Measurements from ENCODE around the gene CLNK. TPM values are rescaled to one million over a fixed set of nuclear protein-coding genes. Genes with fewer than 3 reads are reported as not detected.

The CLNK gene
- total RNA-seq, 1 donor = 0.52 TPM

DNA sequence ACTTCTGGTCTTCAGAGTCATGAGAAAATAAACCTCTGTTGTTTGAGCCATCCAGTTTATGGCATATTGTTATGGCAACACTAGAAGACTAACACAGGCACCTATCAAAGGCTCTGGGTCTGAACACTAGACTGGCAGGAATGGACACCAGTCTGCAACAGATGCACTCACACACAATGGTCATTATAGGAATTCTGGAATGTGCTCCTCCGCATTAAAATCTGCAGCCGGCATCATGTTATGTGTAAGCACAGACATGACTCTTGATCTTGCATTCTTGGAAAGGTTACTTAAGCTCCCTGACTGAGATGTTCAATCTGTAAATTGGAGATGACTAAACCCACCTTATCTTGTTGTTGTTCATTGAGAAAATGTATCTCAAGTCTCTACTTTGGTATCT lies 115.1 kb downstream of the CLNK start:
- H3K9me3 ChIP-seq (ENCODE audit: low read depth, low read length) = no peaks in the 10 kb centered on the region
- peaks cover 5% of the 10 kb centered on the region for H3K4me1 ChIP-seq (ENCODE audit: insufficient read depth, low read length)
- H3K4me3 ChIP-seq (ENCODE audit: low read length) = no peak overlapping the region
- no peaks in the 10 kb centered on the region for H3K27me3 ChIP-seq (ENCODE audit: insufficient read depth, low read length)

DNA sequence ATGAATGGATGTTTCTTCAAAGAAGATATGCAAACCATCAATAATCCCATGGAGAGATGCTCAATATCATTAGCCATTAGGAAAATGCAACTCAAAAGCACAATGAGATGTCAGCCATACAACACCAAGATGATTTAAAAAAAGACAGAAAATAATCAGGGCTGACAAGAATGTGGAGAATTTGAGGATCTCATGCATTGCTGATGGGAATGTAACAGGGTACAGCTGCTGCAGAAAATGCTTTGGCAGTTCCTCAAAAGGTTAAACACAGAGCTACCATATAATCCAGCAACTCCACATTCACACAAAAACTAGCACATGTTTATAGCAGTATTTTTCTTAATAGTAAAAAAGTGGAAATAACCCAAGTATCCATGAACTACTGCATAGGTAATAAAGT lies 116.8 kb downstream of the CLNK start:
- Histone ChIP-seq H3K27me3 (ENCODE audit: insufficient read depth, low read length) (no peaks in the 10 kb centered on the region), H3K4me1 (ENCODE audit: insufficient read depth, low read length) (peaks cover 5% of the 10 kb centered on the region), H3K4me3 (ENCODE audit: low read length) (no peak overlapping the region), H3K9me3 (ENCODE audit: low read depth, low read length) (no peaks in the 10 kb centered on the region)

DNA sequence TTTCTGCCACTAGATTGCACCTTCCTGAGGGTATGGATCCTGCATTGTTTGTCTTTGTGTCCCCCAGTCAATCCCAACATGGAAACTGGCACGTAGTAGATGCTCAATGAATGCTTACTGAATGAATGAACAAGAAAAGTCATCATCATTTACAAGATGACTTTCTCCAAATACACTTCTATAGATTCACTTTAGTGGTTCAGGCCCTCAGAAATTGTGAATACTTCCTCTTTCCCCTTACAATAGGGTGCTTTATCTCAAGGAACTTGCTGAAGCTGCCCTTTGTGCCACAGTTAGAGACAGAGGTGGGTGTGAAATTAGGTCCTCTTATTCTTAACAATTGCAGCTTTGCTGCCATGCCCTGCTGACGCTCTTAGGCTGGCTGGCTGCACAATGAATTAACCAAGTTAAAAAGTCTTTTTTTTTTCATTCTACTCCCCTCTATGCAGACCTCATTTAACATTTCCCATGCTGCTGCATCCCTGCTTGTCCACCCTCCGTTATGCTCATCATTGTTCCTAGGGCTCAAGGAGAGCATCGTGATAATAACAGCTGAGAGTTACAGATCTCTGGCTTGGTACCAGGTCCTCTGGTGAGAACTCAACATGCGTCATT lies 119.3 kb downstream of the CLNK start:
- H3K4me3 ChIP-seq (ENCODE audit: low read length) = no peak overlapping the region
- H3K27me3 ChIP-seq (ENCODE audit: insufficient read depth, low read length) = no peaks in the 10 kb centered on the region
- H3K4me1 ChIP-seq (ENCODE audit: insufficient read depth, low read length) = peaks cover 5% of the 10 kb centered on the region
- H3K9me3 ChIP-seq (ENCODE audit: low read depth, low read length) = no peaks in the 10 kb centered on the region

- no peaks in the 10 kb centered on the region for H3K27me3 ChIP-seq (ENCODE audit: insufficient read depth, low read length)
- no peaks in the 10 kb centered on the region for H3K9me3 ChIP-seq (ENCODE audit: low read depth, low read length)
- no peak overlapping the region for H3K4me3 ChIP-seq (ENCODE audit: low read length)
- no peaks in the 10 kb centered on the region for H3K4me1 ChIP-seq (ENCODE audit: insufficient read depth, low read length)
Observed at GRCh38 chr4:10554694-10555093, 129.9 kb downstream of the CLNK start.

DNA sequence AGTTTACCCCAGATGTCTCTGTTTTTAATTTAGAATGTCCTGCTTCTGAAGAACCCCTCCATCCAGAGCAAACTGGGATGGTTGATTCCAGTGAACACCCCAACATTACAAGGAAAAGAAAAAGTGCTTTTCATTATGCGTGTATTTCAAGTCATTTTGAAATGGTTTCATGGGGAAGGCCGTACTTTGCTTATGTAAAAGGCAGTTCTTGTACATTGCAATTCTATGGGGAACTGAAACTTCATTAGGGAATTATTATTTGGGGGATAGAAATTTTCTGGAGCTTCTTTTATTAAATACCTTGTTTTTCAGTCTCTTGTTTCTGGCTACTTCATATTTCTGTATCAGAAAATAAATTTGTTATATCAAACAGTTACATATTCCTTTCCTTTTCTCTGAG lies 130.4 kb downstream of the CLNK start:
- Histone ChIP-seq H3K9me3 (ENCODE audit: low read depth, low read length) (no peaks in the 10 kb centered on the region), H3K4me3 (ENCODE audit: low read length) (no peak overlapping the region), H3K4me1 (ENCODE audit: insufficient read depth, low read length) (no peaks in the 10 kb centered on the region), H3K27me3 (ENCODE audit: insufficient read depth, low read length) (no peaks in the 10 kb centered on the region)

- H3K4me1 ChIP-seq (ENCODE audit: insufficient read depth, low read length) = no peaks in the 10 kb centered on the region
- no peaks in the 10 kb centered on the region for H3K9me3 ChIP-seq (ENCODE audit: low read depth, low read length)
- no peaks in the 10 kb centered on the region for H3K27me3 ChIP-seq (ENCODE audit: insufficient read depth, low read length)
- no peak overlapping the region for H3K4me3 ChIP-seq (ENCODE audit: low read length)
Observed at GRCh38 chr4:10552591-10553280, 131.8 kb downstream of the CLNK start.

GRCh38 chr4:10535912-10536311 lies 148.7 kb downstream of the CLNK start:
- Histone ChIP-seq H3K9me3 (ENCODE audit: low read depth, low read length) (no peaks in the 10 kb centered on the region), H3K4me3 (ENCODE audit: low read length) (no peak overlapping the region), H3K27me3 (ENCODE audit: insufficient read depth, low read length) (no peaks in the 10 kb centered on the region), H3K4me1 (ENCODE audit: insufficient read depth, low read length) (no peaks in the 10 kb centered on the region)

DNA sequence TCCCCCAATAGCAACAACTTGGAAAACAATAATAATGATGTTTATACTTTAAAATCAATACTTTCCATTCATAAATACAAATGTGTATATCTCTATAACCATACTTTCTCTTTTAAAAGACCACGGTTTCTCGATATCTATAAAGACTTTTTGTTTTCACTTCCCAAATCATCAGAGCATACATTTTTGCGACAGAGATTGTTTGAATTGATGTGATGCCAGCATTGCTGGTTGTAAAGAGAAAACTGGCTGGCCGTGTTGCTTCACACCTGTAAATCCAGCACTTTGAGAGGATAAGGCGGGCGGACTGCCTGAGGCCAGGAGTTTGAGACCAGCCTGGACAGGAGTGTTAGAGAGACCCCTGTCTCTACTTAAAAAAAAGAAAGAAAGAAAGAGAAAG lies 149.7 kb downstream of the CLNK start:
- Histone ChIP-seq H3K4me3 (ENCODE audit: low read length) (no peak overlapping the region), H3K27me3 (ENCODE audit: insufficient read depth, low read length) (no peaks in the 10 kb centered on the region), H3K4me1 (ENCODE audit: insufficient read depth, low read length) (no peaks in the 10 kb centered on the region), H3K9me3 (ENCODE audit: low read depth, low read length) (no peaks in the 10 kb centered on the region)

DNA sequence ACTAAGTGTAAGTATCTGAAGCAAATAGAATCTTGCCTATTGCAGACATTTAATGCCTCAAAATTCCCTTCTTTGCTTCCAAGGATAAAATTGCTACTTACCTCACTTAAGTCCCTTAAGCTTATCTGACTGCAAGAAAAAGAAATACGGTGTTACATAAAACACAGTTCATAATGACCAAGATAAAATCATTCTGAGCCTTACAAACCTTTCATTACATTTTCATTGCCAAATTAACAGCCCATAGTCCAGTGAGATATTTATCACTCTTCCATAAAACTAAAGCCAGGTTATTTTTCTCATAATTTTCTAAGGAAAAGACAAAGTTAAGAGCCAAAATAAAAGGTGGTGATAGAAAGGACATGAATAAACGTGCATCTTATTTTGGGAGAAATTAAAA lies 152.4 kb downstream of the CLNK start:
- no peaks in the 10 kb centered on the region for H3K9me3 ChIP-seq (ENCODE audit: low read depth, low read length)
- H3K27me3 ChIP-seq (ENCODE audit: insufficient read depth, low read length) = no peaks in the 10 kb centered on the region
- H3K4me1 ChIP-seq (ENCODE audit: insufficient read depth, low read length) = no peaks in the 10 kb centered on the region
- H3K4me3 ChIP-seq (ENCODE audit: low read length) = no peak overlapping the region

DNA sequence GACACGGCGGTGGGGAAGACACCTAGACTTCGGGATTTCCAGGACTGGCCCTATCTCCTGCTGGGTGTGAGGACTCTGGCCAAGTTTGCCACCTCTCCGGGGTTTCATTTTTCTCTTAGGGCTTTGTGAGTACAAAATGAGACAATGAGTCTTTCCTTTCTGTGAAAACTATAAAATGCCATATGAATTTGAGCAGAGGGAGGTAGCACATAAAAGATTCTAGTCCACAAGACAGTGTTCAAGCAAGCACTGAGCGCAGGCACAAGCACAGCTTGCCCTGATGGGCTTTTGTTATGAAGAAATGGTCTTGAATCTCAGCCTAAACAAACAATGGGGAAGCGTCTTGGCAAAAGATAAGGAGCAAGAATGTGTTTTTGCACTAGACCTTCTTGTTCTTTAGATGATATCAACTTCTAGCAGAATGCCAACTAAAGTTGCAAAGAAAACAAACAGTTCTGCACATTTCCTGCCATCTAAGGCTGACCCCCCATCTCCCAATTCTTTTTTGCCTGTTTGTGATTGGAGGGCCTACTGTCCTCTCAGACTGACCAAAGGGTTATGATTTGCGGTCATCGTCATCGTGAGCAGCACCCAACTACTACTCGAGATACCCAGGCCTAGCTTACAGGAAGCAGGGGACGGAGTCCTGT lies 154.3 kb downstream of the CLNK start:
- no peaks in the 10 kb centered on the region for H3K27me3 ChIP-seq (ENCODE audit: insufficient read depth, low read length)
- no peak overlapping the region for H3K4me3 ChIP-seq (ENCODE audit: low read length)

DNA sequence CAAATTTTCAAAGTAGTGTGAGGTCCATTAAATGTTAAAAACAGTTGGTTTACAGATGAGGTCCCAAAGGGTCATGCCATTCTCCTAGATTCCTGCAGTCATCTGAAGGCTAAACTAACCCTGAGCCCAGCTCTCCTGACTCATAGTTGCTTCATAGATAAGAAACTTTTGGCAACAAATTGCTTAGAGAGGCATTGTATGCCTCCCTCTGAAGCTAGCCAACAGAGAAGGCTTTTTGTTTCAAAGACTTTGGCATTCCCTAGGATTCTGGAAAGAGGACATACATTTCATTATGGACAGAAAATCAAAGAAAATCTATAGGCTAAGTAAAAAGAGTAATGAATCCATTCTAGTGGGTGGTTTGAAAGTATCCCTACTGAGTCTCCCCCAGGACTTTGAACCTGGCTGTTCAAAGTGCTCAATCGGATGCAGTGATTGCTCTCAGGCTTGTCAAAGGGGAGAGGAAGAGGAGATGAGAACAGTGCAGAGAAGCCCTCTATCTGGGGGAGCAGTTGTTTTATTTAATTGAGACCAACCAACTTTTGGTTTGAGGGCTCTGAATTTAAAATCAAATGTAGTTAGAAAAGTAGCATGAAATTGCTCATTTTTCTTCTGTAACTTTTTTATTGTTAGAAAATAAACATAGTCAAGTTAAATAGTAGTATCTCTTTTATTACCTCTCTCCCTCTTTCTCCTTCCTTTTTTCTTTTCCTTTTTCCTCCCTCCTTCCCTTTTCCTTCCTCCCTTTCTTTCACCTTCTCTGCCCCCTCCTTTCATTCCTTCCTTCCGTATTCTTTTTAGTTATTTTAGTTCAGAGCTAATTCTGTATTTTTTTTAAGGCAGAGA lies 155.1 kb downstream of the CLNK start:
- H3K9me3 ChIP-seq (ENCODE audit: low read depth, low read length) = no peaks in the 10 kb centered on the region
- no peaks in the 10 kb centered on the region for H3K4me1 ChIP-seq (ENCODE audit: insufficient read depth, low read length)
- no peak overlapping the region for H3K4me3 ChIP-seq (ENCODE audit: low read length)
- H3K27me3 ChIP-seq (ENCODE audit: insufficient read depth, low read length) = no peaks in the 10 kb centered on the region

More for the DNA sequence above, 154.3 kb downstream of the CLNK start:
- Histone ChIP-seq H3K9me3 (ENCODE audit: low read depth, low read length) (no peaks in the 10 kb centered on the region), H3K4me1 (ENCODE audit: insufficient read depth, low read length) (no peaks in the 10 kb centered on the region)

DNA sequence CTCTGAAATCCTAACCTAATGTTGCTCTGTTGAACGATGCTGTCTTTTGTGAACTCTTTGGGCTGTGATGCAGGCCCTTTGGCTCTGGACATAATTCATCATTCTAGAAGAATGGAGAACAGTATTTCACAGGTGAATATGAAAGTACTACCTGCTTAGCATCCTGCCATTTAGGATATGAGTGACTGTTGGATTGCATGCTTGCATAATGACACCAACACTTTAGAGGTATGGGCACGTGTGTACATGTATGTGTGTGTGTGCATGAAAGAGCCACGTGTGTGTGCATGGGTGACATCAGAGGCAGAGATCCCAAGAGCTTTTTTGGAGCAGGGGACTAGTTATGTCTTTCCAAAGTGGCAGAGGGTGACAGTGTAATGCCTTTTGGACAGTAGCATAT lies 157.1 kb downstream of the CLNK start:
- Histone ChIP-seq H3K27me3 (ENCODE audit: insufficient read depth, low read length) (no peaks in the 10 kb centered on the region), H3K4me3 (ENCODE audit: low read length) (no peak overlapping the region), H3K4me1 (ENCODE audit: insufficient read depth, low read length) (no peaks in the 10 kb centered on the region)

GRCh38 chr4:10526429-10527222 lies 157.9 kb downstream of the CLNK start:
- Histone ChIP-seq H3K4me3 (ENCODE audit: low read length) (no peak overlapping the region), H3K4me1 (ENCODE audit: insufficient read depth, low read length) (no peaks in the 10 kb centered on the region), H3K27me3 (ENCODE audit: insufficient read depth, low read length) (no peaks in the 10 kb centered on the region), H3K9me3 (ENCODE audit: low read depth, low read length) (no peaks in the 10 kb centered on the region)

More for the DNA sequence above, 157.1 kb downstream of the CLNK start:
- H3K9me3 ChIP-seq (ENCODE audit: low read depth, low read length) = no peaks in the 10 kb centered on the region

- H3K4me1 ChIP-seq (ENCODE audit: insufficient read depth, low read length) = no peaks in the 10 kb centered on the region
- H3K9me3 ChIP-seq (ENCODE audit: low read depth, low read length) = no peaks in the 10 kb centered on the region
- H3K4me3 ChIP-seq (ENCODE audit: low read length) = no peak overlapping the region
- H3K27me3 ChIP-seq (ENCODE audit: insufficient read depth, low read length) = no peaks in the 10 kb centered on the region
Observed at GRCh38 chr4:10524196-10524833, 160.3 kb downstream of the CLNK start.
